Neural cell (in vitro differentiated cells): ENCODE measurements around the gene RAB3GAP2.

Experiments
- EP300 ChIP-seq: fragments of 450-650 bp; conservative IDR thresholded peaks from 2 replicates; pipeline ENCODE4 v1.6.1; 2014; ENCODE audit warnings: antibody characterized with exemption, mild to moderate bottlenecking, moderate library complexity; ENCODE audit not compliant: poor library complexity, severe bottlenecking
- POLR2AphosphoS5 ChIP-seq: IDR thresholded peaks from 2 replicates; pipeline ENCODE4 v1.6.1; 2012
- TAF1 ChIP-seq: IDR thresholded peaks from 2 replicates; pipeline ENCODE4 v1.6.1; 2012; ENCODE audit warnings: low read depth
- TF ChIP-seq, protein P1 (sequence below): fragments of 450-650 bp; IDR thresholded peaks from 2 replicates; pipeline ENCODE4 v1.5.1; 2014; ENCODE audit warnings: antibody characterized with exemption, mild to moderate bottlenecking, moderate library complexity; ENCODE audit not compliant: poor library complexity, severe bottlenecking
- TF ChIP-seq, protein P2 (sequence below): IDR thresholded peaks from 2 replicates; pipeline ENCODE4 v1.6.1; 2012; ENCODE audit warnings: borderline replicate concordance

DNA sequence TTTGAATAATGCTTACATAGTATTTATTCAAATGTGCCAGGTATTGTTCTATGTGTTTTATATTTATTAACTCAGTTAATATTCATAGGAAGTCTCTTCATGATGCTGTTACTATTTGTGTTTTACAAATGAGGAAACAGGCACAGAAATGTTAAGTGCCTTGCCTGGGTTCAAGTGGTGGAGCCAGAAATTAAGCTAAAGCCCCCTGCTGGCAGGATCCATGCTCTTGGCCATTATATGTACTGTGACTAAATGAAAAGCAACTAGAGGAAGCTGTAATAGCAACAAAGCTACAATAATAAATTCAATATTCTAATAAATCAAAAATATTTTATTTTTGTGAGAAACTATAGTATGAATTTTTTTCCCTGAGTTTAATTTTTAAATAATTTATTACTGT is 148.4 kb downstream of the RAB3GAP2 start:
- TF ChIP-seq, protein P1, sequence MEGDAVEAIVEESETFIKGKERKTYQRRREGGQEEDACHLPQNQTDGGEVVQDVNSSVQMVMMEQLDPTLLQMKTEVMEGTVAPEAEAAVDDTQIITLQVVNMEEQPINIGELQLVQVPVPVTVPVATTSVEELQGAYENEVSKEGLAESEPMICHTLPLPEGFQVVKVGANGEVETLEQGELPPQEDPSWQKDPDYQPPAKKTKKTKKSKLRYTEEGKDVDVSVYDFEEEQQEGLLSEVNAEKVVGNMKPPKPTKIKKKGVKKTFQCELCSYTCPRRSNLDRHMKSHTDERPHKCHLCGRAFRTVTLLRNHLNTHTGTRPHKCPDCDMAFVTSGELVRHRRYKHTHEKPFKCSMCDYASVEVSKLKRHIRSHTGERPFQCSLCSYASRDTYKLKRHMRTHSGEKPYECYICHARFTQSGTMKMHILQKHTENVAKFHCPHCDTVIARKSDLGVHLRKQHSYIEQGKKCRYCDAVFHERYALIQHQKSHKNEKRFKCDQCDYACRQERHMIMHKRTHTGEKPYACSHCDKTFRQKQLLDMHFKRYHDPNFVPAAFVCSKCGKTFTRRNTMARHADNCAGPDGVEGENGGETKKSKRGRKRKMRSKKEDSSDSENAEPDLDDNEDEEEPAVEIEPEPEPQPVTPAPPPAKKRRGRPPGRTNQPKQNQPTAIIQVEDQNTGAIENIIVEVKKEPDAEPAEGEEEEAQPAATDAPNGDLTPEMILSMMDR, result no peak
- TF ChIP-seq EP300 (no peak), POLR2AphosphoS5 (no peak), TAF1 (no peak)
- TF ChIP-seq, protein P2, sequence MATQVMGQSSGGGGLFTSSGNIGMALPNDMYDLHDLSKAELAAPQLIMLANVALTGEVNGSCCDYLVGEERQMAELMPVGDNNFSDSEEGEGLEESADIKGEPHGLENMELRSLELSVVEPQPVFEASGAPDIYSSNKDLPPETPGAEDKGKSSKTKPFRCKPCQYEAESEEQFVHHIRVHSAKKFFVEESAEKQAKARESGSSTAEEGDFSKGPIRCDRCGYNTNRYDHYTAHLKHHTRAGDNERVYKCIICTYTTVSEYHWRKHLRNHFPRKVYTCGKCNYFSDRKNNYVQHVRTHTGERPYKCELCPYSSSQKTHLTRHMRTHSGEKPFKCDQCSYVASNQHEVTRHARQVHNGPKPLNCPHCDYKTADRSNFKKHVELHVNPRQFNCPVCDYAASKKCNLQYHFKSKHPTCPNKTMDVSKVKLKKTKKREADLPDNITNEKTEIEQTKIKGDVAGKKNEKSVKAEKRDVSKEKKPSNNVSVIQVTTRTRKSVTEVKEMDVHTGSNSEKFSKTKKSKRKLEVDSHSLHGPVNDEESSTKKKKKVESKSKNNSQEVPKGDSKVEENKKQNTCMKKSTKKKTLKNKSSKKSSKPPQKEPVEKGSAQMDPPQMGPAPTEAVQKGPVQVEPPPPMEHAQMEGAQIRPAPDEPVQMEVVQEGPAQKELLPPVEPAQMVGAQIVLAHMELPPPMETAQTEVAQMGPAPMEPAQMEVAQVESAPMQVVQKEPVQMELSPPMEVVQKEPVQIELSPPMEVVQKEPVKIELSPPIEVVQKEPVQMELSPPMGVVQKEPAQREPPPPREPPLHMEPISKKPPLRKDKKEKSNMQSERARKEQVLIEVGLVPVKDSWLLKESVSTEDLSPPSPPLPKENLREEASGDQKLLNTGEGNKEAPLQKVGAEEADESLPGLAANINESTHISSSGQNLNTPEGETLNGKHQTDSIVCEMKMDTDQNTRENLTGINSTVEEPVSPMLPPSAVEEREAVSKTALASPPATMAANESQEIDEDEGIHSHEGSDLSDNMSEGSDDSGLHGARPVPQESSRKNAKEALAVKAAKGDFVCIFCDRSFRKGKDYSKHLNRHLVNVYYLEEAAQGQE, result no peak
